ENCODE measurements around the gene MAP3K13. TPM values are rescaled to one million over a fixed set of nuclear protein-coding genes. Genes with fewer than 3 reads are reported as not detected.
"Not testable (repeated sequence)": the region's sequence is repeated elsewhere in the genome, so short reads cannot be mapped to it uniquely, and the experiment has no call there.

Gene MAP3K13
- total and polyA plus RNA-seq, 4 experiments from 2014 or later = 8.7 to 47.9 (median 25.4) TPM

GRCh38 chr3:185460719-185461350, 97.9 kb downstream of the MAP3K13 start:
- H3K36me3 ChIP-seq (ENCODE audit: insufficient read depth, low read length) = no peaks in the 10 kb centered on the region
- no peak overlapping the region for H3K27ac ChIP-seq (ENCODE audit: low read depth, low read length)
- peaks cover 0 to 14% of the 10 kb centered on the region in 2 donors for H3K36me3 Mint-ChIP-seq
- no peak for DNase-seq
- H3K9me3 Mint-ChIP-seq = no peaks in the 10 kb centered on the region
- intact Hi-C loops (cut with micrococcal nuclease) = no loop called here
- ChIA-PET CTCF (ENCODE audit: partially characterized antibody) (no interaction called here), POLR2A (ENCODE audit: partially characterized antibody) (no interaction called here)
- no peaks in the 10 kb centered on the region for H3K27me3 ChIP-seq (ENCODE audit: insufficient read depth, low read length)
- no peak overlapping the region for H3K4me3 Mint-ChIP-seq
- no peaks in the 10 kb centered on the region for H3K27me3 Mint-ChIP-seq
- no peaks in the 10 kb centered on the region for H3K9me3 ChIP-seq (ENCODE audit: control insufficient read depth in 1 of 2, low read length in 2 of 2)
- no peak overlapping the region for H3K4me3 ChIP-seq (ENCODE audit: low read length in 2 of 2)
- no peaks in the 10 kb centered on the region for H3K4me1 Mint-ChIP-seq
- H3K27ac Mint-ChIP-seq = no peak overlapping the region
- H3K4me1 ChIP-seq (ENCODE audit: insufficient read depth, low read length) = no peaks in the 10 kb centered on the region

GRCh38 chr3:185465471-185465870, 102.5 kb downstream of the MAP3K13 start:
- DNase-seq = no peak
- H3K27me3 ChIP-seq (ENCODE audit: insufficient read depth, low read length) = no peaks in the 10 kb centered on the region
- H3K4me1 ChIP-seq (ENCODE audit: insufficient read depth, low read length) = no peaks in the 10 kb centered on the region
- Mint-ChIP-seq H3K4me3 (no peak overlapping the region), H3K4me1 (no peaks in the 10 kb centered on the region), H3K9me3 (no peaks in the 10 kb centered on the region), H3K27me3 (no peaks in the 10 kb centered on the region), H3K36me3 (peaks cover 0 to 19% of the 10 kb centered on the region in 2 donors), H3K27ac (peak overlapping the region in 1 of 7 donors; percentile 37)
- no peak overlapping the region for H3K27ac ChIP-seq (ENCODE audit: low read depth, low read length)
- H3K36me3 ChIP-seq (ENCODE audit: insufficient read depth, low read length) = no peaks in the 10 kb centered on the region
- ChIA-PET CTCF (ENCODE audit: partially characterized antibody) (no interaction called here), POLR2A (ENCODE audit: partially characterized antibody) (no interaction called here)
- H3K4me3 ChIP-seq (ENCODE audit: low read length in 2 of 2) = no peak overlapping the region
- intact Hi-C loops (cut with micrococcal nuclease) = no loop called here
- no peaks in the 10 kb centered on the region for H3K9me3 ChIP-seq (ENCODE audit: control insufficient read depth in 1 of 2, low read length in 2 of 2)

- H3K27me3 Mint-ChIP-seq; POLR2A ChIA-PET (ENCODE audit: partially characterized antibody); H3K4me1 Mint-ChIP-seq; H3K4me3 ChIP-seq (ENCODE audit: low read length in 2 of 2); H3K4me1 ChIP-seq (ENCODE audit: insufficient read depth, low read length); H3K36me3 ChIP-seq (ENCODE audit: insufficient read depth, low read length); DNase-seq; H3K27me3 ChIP-seq (ENCODE audit: insufficient read depth, low read length); H3K27ac ChIP-seq (ENCODE audit: low read depth, low read length); H3K4me3 Mint-ChIP-seq; CTCF ChIA-PET (ENCODE audit: partially characterized antibody); H3K9me3 Mint-ChIP-seq; H3K9me3 ChIP-seq (ENCODE audit: control insufficient read depth in 1 of 2, low read length in 2 of 2); intact Hi-C loops (cut with micrococcal nuclease): not testable (repeated sequence)
- H3K27ac Mint-ChIP-seq = peak overlapping the region in 1 of 7 donors; percentile 77
- peaks cover 0 to 19% of the 10 kb centered on the region in 2 donors for H3K36me3 Mint-ChIP-seq
Observed at GRCh38 chr3:185466123-185466522, 103.2 kb downstream of the MAP3K13 start.

- Mint-ChIP-seq H3K9me3 (no peaks in the 10 kb centered on the region), H3K27ac (peak overlapping the region in 2 of 7 donors; percentile 16 to 45), H3K27me3 (no peaks in the 10 kb centered on the region), H3K36me3 (peaks cover 7 to 28% of the 10 kb centered on the region in 2 donors), H3K4me1 (no peaks in the 10 kb centered on the region), H3K4me3 (no peak overlapping the region)
- no peak for DNase-seq
- Histone ChIP-seq H3K27ac (ENCODE audit: low read depth, low read length) (no peak overlapping the region), H3K4me3 (ENCODE audit: low read length in 2 of 2) (no peak overlapping the region), H3K27me3 (ENCODE audit: insufficient read depth, low read length) (no peaks in the 10 kb centered on the region), H3K4me1 (ENCODE audit: insufficient read depth, low read length) (no peaks in the 10 kb centered on the region), H3K36me3 (ENCODE audit: insufficient read depth, low read length) (no peaks in the 10 kb centered on the region), H3K9me3 (ENCODE audit: control insufficient read depth in 1 of 2, low read length in 2 of 2) (no peaks in the 10 kb centered on the region)
- ChIA-PET POLR2A (ENCODE audit: partially characterized antibody) (no interaction called here), CTCF (ENCODE audit: partially characterized antibody) (interaction anchor here (0.7 kb wide), 1 partner anchor 9 kb away, joined by 3 read pairs; no protein-coding TSS in a partner anchor)
- intact Hi-C loops (cut with micrococcal nuclease) = no loop called here
Observed at GRCh38 chr3:185469542-185469941, 106.6 kb downstream of the MAP3K13 start.

GRCh38 chr3:185470323-185470722, 107.4 kb downstream of the MAP3K13 start:
- no peaks in the 10 kb centered on the region for H3K9me3 Mint-ChIP-seq
- no peak for DNase-seq
- Histone ChIP-seq H3K9me3 (ENCODE audit: control insufficient read depth in 1 of 2, low read length in 2 of 2) (no peaks in the 10 kb centered on the region), H3K27ac (ENCODE audit: low read depth, low read length) (no peak overlapping the region), H3K4me3 (ENCODE audit: low read length in 2 of 2) (no peak overlapping the region), H3K36me3 (ENCODE audit: insufficient read depth, low read length) (no peaks in the 10 kb centered on the region), H3K4me1 (ENCODE audit: insufficient read depth, low read length) (no peaks in the 10 kb centered on the region), H3K27me3 (ENCODE audit: insufficient read depth, low read length) (no peaks in the 10 kb centered on the region)
- H3K4me3 Mint-ChIP-seq = no peak overlapping the region
- CTCF ChIA-PET (ENCODE audit: partially characterized antibody) = no interaction called here
- intact Hi-C loops (cut with micrococcal nuclease) = no loop called here
- POLR2A ChIA-PET (ENCODE audit: partially characterized antibody) = no interaction called here
- H3K27me3 Mint-ChIP-seq = no peaks in the 10 kb centered on the region
- no peak overlapping the region for H3K27ac Mint-ChIP-seq
- peaks cover 12 to 34% of the 10 kb centered on the region in 2 donors for H3K36me3 Mint-ChIP-seq
- H3K4me1 Mint-ChIP-seq = no peaks in the 10 kb centered on the region

- H3K9me3 ChIP-seq (ENCODE audit: control insufficient read depth in 1 of 2, low read length in 2 of 2) = no peaks in the 10 kb centered on the region
- no peak overlapping the region for H3K27ac ChIP-seq (ENCODE audit: low read depth, low read length)
- H3K4me3 ChIP-seq (ENCODE audit: low read length in 2 of 2) = no peak overlapping the region
- POLR2A ChIA-PET (ENCODE audit: partially characterized antibody) = no interaction called here
- no peak overlapping the region for H3K27ac Mint-ChIP-seq
- no peak overlapping the region for H3K4me3 Mint-ChIP-seq
- no peak for DNase-seq
- peaks cover 15 to 36% of the 10 kb centered on the region in 2 donors for H3K36me3 Mint-ChIP-seq
- no peaks in the 10 kb centered on the region for H3K36me3 ChIP-seq (ENCODE audit: insufficient read depth, low read length)
- no peaks in the 10 kb centered on the region for H3K9me3 Mint-ChIP-seq
- H3K27me3 Mint-ChIP-seq = no peaks in the 10 kb centered on the region
- no peaks in the 10 kb centered on the region for H3K4me1 Mint-ChIP-seq
- no peaks in the 10 kb centered on the region for H3K4me1 ChIP-seq (ENCODE audit: insufficient read depth, low read length)
- intact Hi-C loops (cut with micrococcal nuclease) = no loop called here
- CTCF ChIA-PET (ENCODE audit: partially characterized antibody) = no interaction called here
- H3K27me3 ChIP-seq (ENCODE audit: insufficient read depth, low read length) = no peaks in the 10 kb centered on the region
Observed at GRCh38 chr3:185473290-185473815, 110.4 kb downstream of the MAP3K13 start.

GRCh38 chr3:185474922-185475321, 112.0 kb downstream of the MAP3K13 start:
- DNase-seq; H3K27ac Mint-ChIP-seq; H3K27me3 Mint-ChIP-seq; H3K4me3 Mint-ChIP-seq; H3K27me3 ChIP-seq (ENCODE audit: insufficient read depth, low read length); CTCF ChIA-PET (ENCODE audit: partially characterized antibody); intact Hi-C loops (cut with micrococcal nuclease); H3K36me3 ChIP-seq (ENCODE audit: insufficient read depth, low read length); POLR2A ChIA-PET (ENCODE audit: partially characterized antibody); H3K9me3 Mint-ChIP-seq; H3K9me3 ChIP-seq (ENCODE audit: control insufficient read depth in 1 of 2, low read length in 2 of 2); H3K4me1 ChIP-seq (ENCODE audit: insufficient read depth, low read length); H3K4me3 ChIP-seq (ENCODE audit: low read length in 2 of 2); H3K27ac ChIP-seq (ENCODE audit: low read depth, low read length); H3K4me1 Mint-ChIP-seq: not testable (repeated sequence)
- peaks cover 20 to 44% of the 10 kb centered on the region in 2 donors for H3K36me3 Mint-ChIP-seq
